GM12801 (cell line): ENCODE data around the gene LUC7L2.

ENCODE experiments used
- TF ChIP-seq, protein P1 (sequence below): IDR thresholded peaks from one replicate; pipeline ENCODE4 v1.5.1; 2011; ENCODE audit warnings: control low read depth; ENCODE audit not compliant: insufficient read length; ENCODE audit errors: extremely low read depth

Gene LUC7L2

DNA sequence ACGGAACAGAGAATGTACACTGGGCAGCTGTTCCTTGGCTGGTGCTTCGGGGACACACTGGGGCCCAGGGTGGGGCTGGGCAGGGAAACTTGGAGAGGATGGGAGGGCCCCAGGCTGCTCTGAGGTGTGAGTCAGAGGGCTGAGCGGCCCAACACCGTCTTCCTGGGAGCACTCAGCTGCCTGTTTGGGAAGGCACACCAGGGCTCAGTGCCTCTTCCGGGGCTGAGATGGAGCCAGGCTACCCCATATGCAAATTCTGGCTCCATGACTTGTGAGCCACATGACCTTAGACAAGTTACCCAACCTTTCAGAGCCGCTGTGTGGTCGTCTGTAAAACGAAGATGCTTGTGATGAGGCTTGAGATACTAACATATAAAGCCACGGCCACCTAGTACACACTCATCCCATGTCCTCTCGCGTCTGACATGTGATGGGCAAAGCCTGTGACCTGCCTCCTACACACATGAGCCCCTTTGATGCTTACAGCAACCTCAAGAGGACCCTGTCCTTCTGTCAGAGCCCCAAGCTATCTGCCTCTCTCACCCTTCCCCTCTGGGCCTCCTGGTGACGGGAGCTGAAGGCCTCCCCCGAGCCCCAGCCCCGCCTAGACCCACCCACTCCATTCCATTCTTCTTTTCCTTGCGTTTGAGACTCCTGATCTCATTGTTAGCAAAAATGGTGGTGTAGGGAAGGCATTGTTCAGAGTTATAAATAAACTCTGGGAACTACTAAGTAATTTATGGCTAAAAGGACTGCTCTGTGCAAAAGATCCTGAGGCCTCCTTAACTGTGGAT, 97.7 kb downstream of the LUC7L2 start:
- TF ChIP-seq, protein P1, sequence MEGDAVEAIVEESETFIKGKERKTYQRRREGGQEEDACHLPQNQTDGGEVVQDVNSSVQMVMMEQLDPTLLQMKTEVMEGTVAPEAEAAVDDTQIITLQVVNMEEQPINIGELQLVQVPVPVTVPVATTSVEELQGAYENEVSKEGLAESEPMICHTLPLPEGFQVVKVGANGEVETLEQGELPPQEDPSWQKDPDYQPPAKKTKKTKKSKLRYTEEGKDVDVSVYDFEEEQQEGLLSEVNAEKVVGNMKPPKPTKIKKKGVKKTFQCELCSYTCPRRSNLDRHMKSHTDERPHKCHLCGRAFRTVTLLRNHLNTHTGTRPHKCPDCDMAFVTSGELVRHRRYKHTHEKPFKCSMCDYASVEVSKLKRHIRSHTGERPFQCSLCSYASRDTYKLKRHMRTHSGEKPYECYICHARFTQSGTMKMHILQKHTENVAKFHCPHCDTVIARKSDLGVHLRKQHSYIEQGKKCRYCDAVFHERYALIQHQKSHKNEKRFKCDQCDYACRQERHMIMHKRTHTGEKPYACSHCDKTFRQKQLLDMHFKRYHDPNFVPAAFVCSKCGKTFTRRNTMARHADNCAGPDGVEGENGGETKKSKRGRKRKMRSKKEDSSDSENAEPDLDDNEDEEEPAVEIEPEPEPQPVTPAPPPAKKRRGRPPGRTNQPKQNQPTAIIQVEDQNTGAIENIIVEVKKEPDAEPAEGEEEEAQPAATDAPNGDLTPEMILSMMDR: no peak

DNA sequence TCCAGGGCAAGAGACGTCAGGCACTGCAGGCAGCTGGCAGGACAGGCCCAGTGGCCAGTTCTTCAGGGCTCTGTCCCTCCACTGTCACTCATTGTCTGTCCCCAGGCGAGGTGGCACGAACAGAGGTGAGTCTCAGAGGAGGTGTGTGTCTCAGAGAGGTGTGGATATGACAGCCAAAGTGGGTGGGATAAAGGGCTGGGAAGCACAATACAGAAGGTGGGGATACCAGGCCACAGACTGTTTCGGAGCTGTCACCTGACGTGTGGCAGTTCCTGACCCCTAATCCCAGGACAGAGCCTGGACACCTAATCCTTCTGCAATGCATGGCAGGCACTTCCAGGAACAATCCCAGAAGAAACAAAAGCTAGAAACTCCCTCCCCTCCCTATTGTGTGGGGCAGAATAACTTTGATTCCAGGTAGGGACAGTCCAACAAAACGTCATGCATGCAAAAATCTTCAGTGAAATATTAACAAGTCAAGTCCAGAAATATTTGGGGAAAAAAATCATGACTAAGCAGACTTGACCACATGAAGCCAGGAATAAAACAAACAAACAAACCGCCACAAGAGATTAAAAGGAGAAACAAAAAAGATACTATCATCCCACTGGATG, 112.2 kb downstream of the LUC7L2 start:
- TF ChIP-seq, protein P1: no peak
